Endometrial microvascular endothelial cells (primary cell): ENCODE data around the gene SELPLG. TPM values are rescaled to one million over a fixed set of nuclear protein-coding genes. Genes with fewer than 3 reads are reported as not detected.
"Not testable (repeated sequence)": the region's sequence is repeated elsewhere in the genome, so short reads cannot be mapped to it uniquely, and the experiment has no call there.

ENCODE experiments used
- in situ Hi-C: cut with HindIII; loops from 2 replicates; pipeline ENCODE4 v1.10.0; 2017; ENCODE audit warnings: low sequenced_read_pairs, low pct_unique_long_range_greater_than_20kb; ENCODE audit errors: inconsistent ontology term
- total RNA-seq: library from RNA; depleted of rRNA; stranded (reverse); fragments of >200 nt; gene quantifications from one replicate; pipeline ENCODE4 v1.2.3, GENCODE V29; 2015; ENCODE audit errors: inconsistent ontology term

SELPLG gene
- total RNA-seq, 1 donor from 2014 or later, result 0.46 TPM

- in situ Hi-C loops, result no loop called here
Measured at GRCh38 chr12:108625228-108625627, 8.5 kb downstream of the SELPLG start.

DNA sequence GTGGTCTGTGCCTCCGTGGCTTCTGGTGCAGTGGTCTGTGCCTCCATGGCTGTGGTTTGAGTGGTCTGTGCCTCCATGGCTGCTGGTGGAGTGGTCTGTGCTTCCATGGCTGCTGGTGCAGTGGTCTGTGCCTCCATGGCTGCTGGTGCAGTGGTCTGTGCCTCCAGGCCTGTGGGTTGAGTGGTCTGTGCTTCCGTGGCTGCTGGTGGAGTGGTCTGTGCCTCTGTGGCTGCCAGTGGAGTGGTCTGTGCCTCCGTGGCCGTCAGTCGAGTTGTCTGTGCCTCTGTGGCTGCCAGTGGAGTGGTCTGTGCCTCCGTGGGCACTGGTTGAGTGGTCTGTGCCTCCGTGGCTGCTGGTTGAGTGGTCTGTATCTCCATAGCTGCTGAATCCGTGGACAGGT, 10.1 kb downstream of the SELPLG start:
- in situ Hi-C loops, result no loop called here

DNA sequence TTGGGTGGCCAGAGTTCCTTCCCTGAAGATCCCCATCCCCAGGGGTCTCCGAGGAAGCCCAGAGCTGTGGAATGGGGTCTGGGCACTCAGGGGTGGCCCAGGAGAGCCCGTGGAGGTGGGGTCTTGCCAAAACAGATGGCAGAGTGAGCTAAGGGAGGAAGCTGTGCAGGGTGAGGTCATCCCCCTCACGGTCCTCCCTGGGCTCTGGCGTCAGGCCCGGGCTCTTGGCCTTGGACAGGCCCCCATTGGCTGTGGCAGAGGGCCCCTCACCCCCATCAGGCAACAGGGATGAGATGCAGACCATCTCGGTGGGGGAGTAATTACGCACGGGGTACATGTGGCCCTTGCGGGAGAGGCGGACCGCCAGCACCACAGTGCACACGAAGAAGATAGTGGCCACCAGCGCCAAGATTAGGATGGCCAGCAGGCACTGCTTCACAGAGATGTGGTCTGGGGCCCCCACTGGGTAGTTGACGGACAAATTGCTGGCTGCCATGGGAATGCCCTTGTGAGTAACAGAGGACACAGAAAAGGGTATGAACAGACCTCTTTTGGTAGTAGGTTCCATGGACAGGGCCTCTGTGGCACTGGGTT, 10.7 kb downstream of the SELPLG start:
- in situ Hi-C loops, result no loop called here

DNA sequence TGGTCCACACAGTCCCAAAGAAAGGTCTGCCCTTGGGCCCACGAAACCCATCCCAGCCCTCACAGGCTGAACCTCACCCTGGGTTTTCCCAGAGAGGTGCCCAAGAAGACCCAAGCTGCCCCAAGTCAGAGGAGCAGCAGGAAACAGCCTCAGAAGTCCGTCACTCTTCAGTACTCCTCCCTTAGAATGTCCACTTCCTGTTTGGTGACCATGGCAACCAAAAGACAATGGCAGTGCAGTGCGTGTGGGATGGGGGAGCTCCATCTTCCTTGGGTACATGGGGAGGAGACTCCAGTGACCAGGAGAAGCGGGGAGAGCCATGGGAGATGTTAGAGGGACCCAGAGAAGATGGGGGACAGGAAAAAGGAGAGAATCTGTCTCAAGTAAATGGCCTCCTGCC, 11.3 kb downstream of the SELPLG start:
- in situ Hi-C loops, result no loop called here

- in situ Hi-C loops, result no loop called here
Measured at GRCh38 chr12:108621161-108621560, 12.5 kb downstream of the SELPLG start.

DNA sequence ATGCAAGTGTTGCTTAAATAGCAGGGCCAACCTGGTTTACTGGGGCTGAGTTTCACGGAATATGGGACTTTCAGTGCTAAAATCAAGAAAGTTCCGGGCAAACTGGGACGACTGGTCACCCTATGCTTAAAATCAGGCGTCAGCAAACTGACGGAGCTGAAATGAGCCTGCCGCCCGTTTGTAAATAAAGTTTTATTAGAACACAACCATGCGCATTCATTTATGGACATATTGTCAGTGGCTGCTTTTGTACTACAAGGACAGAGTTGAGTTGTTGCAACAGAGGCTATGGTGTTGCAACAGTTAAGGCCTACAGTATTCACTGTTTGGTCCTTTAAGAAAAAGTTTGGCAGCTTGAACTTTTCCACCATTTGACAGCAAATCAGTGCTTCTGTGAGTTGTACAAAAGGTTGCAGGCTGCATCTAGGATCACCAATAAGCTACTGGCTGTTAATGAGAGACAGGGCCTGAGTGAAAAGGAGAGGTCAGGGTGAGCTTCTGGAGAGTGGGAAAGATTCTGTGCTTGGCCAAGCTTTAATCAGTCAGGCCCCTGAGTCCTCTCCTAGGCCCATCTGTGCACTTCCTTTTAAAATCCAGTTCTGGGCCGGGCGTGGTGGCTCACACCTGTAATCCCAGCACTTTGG, 13.3 kb downstream of the SELPLG start:
- in situ Hi-C loops, result no loop called here

GRCh38 chr12:108619369-108620160, 14.1 kb downstream of the SELPLG start:
- in situ Hi-C loops, result no loop called here

- in situ Hi-C loops, result not testable (repeated sequence)
Measured at GRCh38 chr12:108618953-108619274, 14.8 kb downstream of the SELPLG start.

DNA sequence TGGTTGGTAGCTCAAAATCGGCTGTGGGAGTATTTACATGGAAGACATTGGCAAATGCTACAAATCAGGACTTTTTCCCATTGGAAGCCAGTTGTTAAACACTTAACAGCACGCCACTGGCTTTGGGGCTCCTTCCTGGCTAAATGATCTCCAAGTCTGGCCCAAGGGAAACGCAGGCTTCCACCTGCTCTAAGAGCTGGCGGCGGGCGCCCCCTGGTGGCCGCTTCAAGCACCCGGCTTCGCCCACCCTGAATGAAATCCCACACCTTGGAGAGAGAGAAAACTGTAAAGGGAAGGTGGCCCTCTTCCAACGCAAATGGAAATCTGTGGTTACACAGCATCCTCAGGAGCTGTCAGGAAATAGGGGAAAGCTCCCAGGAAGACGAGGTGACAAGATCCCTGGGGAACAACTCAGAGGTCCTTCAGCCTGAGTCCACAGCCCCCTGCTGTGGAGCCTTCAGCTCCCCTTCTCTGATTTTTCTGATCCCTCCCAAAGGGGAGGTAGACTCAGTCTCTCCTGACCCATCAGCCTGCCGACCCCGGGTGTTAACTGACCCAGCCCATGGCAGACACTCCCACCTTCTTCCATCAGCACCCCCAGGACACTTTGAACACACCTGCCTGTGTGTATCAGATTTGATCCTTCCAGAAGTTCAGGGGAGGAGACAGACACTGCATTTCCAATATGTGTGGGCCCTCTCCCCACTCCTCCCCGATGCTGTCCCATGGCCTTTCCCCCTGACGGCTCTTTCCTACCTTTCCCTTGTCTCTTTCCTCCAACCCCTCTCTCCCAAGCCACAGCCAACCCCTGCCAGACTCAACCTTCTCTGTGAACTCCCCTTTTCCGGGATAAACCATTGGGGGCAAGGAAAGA, 15.4 kb downstream of the SELPLG start:
- in situ Hi-C loops, result no loop called here

- in situ Hi-C loops, result no loop called here
Measured at GRCh38 chr12:108616941-108617858, 16.5 kb downstream of the SELPLG start.

DNA sequence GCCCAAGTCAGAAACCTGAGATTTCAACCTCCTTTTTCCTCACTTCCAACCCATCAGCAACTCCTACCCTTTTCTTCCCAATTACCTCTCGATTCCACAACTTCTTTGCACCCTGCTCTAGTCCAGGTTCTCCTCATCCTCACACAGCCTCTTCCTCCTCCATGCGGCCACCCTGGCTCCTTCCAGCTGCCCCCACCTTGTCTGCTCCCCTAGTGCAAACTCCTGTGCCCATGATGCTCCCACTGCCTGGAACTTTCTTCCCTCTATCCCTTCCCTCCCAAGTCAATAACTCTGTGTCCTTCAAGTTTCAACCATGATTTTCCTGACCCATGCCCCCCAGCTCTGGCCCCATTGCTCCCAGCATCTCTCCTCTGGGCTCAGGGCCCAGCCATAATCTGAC, 17.3 kb downstream of the SELPLG start:
- in situ Hi-C loops, result no loop called here

DNA sequence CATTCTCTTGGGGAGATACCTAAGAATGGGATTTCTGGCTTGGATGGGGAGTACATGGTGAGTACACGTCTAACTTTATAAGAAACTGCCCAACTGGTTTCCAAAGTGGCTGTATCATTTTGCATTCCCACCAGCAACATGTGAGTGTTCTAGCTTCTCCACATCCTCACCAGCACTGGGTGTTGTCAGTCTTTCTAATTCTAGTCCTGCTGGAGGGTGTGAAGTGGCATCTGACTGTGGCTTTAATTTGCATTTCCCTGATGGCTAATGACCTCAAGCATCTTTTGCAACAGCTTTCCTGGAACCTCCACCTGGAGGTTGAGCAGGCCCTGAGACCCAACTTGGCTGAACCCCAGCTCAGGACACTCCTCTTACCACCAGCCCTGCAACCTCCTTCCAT, 17.8 kb downstream of the SELPLG start:
- in situ Hi-C loops, result no loop called here

DNA sequence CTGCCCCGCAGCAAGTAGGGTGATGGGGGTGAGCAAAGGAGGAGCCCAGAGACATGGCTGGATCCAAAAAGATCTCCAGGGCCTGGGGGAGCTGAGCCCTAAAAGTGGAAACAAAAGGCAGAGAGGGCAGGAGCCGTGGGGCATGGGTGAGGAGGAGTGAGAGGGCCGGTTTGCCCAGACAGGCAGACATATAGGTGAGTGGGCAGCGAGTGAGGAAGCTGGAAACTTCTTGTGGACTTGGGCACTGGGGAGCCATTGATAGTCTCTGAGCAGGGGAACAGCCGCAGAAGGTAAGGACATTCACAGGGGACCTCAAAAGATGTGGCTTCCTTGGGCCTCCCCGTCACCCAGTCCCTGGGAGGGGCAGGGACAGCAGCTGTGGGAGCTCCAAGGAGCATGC, 19.1 kb downstream of the SELPLG start:
- in situ Hi-C loops, result no loop called here

DNA sequence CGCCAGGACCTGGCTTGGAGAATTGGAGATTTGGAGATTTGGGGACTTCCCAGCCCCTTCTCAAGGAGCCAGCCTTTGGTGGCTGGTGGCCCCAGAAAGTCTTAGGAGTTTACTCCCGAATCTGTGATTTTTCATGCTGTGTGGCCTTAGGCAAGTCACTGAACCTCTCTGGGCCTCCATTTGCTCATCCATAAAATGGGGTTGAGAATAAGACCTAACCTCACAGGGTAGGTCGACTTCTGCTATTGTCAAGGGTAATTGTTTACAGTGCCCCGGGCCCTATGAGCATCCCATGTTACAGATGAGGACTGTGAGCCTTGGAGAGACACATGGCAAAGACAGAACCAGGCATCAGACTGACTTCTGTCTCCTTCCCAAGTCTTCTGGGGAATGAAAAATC, 19.7 kb downstream of the SELPLG start:
- in situ Hi-C loops, result no loop called here

- in situ Hi-C loops, result no loop called here
Measured at GRCh38 chr12:108613548-108613947, 20.1 kb downstream of the SELPLG start.

- in situ Hi-C loops, result no loop called here
Measured at GRCh38 chr12:108612788-108613282, 20.9 kb downstream of the SELPLG start.

DNA sequence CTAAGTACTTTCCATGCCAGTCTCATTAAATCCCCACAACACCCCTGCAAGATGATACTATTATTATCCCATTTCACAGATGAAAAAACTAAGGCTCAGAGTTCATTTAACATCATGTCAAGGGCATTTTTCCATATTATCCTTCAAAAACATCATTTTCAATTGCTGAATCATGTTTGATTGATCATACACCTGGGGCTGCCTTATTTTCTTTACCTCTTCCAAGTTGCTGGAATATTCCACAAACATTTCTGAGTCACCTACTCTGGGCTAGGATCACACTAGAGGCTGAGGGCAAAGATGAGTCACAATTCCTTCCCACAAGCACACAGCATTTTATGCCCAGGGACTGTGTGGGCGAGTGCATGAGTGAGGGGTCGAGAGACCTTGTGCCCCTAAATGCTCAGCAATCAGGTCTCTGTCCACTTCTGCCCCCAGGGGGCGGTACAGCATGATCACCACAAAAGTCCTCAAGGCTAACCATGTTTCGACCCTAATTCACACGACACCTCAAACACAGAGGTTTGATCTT, 21.7 kb downstream of the SELPLG start:
- in situ Hi-C loops, result no loop called here
